OCI-M2 (cell line): ENCODE results near the gene MARCHF2.
A peak's percentile ranks its signal among the peaks of the same experiment; 100 is the strongest.

Experiments used
- DNase-seq: peaks from one replicate; lab custom pipeline; 2025; ENCODE audit not compliant: unreplicated experiment; lab: John Stamatoyannopoulos, UW

MARCHF2 gene

DNA sequence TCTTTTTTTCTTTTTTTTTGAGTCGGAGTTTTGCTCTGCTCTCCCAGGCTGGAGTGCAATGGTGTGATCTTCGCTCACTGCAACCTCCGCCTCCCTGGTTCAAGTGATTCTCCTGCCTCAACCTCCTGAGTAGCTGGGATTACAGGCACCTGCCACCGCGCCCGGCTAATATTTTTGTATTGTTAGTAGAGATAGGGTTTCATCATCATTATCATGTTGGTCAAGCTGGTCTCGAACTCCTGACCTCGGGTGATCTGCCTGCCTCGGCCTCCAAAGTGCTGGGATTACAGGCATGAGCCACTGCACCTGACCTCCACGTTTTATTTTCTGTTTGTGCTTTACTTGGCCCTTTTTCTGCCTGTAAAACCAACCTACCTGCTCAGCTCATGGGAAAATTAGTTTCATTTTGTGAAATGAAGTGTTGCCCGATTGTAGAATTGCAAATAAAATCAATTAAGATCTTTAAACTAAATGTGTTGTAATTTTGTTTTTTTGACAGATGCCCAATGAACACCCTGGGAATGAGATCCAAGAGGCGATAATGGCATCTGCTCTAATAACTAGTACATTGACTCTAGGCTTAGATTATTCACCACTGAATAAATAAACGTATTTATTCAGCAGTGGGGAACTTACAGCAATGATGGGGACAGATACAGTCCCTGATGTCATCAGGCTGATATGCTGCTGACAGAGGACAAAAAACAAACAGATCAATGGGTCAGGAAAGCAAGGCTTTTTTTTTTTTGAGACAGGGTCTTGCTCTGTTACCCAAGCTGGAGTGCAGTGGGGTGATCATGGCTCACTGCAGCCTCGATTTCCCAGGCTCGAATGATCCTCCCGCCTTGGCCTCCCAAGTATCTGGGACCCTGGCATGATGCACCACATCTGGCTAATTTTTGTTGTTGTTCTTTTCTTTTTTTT, 25.2 kb upstream of the MARCHF2 start:
- DNase-seq: no peak

DNA sequence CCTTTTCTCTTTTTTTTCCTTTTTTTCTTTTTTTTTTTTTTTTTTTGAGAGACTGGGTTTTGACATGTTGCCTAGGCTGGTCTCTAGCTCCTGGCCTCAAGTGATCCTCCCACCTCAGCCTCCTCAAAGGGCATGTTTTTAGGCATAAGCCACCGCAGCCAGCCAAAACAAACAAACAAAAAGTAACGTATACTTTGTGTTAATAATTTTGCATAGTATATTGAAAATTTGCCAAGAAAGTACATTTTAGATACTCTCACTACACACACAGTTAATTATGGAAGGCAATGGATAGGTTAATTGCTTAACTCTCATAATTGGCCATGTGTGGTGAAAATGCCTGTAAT, 24.5 kb upstream of the MARCHF2 start:
- no peak for DNase-seq

DNA sequence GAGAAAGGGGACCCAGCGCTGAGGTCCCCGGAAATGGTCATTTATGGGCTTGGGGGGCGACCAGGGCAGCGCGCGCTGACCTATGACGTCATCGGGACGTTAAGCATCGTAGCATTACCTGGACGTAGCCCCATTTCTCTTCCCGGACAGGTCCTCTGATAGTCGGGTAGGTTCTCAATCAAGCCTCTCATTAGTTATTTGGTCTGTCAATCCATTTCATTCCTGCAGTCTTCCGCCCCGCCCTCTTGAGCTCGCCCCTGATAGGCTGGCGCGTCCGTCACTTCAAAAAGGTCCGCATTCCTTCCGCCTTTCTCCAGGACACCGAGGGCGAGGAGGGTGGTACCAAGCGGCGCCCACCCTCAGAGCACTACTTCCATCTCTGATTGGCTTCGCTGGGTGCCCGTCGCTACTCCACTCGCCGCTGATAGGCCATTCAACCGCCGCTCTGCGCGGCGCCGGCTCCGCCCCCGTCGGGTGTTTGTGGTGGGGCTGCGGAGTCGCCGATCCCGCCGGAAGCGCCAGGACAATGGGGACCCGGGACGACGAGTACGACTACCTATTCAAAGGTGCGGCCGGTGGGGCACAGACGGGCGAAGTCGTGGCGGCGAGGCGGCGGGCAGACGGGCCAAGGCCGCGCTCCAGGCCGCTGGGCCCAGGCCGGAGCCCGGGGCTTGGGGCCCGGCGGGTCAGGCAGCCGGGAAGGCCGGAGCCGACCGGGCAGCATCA, 23.1 kb upstream of the MARCHF2 start, which contains the start of gene RAB11B:
Gene RAB11B, plus strand, starts transcription at position 470 of the 726 bp plus-strand sequence. Its CDS starts 57 bp downstream, at position 527.
- peak; percentile 86 for DNase-seq

DNA sequence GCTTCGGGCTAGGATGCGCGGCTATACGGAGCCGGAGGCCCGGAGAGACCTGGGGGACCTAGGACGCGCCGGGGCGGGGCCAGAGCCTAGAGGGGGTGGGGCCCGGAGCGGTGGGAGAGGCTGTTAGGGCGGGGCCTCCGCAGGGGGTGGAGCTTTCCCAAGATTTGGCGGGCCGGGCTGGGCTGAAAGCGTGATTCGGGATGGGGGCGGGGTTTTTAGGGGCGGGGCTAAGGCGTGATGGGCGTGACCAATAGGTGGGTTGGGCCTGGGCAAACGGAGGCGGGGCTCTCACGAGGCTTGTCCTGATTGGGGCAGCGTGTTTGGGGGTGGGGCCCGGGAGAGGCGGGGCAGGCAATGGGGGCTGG, 22.5 kb upstream of the MARCHF2 start:
- peak; percentile 76 for DNase-seq

DNA sequence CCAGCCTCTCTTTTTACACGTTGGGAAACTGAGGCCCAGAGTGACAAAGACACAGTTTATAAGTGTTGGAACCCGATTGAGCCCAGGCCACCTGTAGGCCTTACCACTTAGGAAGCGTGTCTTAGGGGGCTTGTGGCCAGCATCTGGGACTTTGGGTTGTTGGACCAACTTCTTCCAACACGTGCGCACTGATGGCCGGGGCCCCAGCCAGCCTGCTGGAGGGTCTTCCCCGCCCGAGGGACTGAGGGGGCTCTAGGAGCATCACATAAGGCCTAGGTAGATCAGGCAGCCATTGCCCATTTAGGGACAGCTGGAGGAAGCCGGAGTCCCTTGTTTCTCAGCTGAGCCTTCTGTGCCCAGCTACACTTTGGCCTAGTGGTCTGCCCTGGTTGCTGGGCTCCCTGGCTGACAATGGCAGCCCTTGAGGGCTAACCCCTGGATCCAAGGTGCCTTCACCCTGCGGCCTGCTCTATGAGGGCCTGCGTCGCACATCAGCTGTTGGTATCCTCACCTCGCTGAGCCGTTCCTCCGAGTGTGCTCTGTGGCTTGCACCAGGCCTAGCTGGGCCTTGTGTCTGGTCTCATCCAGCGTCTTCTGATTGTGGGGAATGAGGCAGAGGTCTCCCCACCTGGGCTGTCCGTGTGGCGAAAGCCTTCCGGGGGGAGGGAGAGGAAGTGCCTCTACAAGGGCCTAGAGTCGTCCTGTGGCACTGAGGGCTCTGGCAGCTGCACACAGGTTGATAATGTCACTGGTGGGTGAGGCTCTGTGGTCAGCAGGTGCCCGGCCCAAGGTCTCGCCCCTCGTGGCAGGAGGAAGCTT, 21.7 kb upstream of the MARCHF2 start:
- no peak for DNase-seq

DNA sequence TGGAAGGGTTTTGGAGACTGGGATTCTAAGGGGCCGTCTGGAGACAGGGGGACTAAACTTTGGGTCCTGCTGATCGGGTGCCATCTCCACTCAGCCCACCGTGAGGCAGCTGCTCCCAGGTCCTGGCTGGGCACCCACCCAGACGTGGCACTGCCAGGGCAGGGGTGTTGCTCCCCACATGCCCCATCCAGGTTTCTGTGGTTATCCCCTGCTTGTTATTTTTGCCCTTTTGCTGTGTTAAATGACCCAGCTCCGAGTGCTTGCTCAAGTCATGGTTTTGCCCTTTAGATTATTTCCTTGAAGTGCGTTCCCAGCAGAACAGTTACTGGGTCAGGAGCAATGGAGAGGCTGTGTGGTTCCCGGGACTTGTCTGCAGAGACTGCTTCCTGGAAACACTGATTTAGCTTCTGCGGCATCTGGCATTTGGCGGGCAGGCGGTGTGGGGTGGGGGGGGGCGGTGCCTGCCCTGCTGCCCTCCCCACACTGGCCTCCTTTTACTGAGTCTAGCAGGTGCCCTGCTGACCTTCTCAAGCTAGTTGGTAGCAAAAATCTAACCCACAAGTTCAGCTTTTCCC, 21.0 kb upstream of the MARCHF2 start:
- no peak for DNase-seq

DNA sequence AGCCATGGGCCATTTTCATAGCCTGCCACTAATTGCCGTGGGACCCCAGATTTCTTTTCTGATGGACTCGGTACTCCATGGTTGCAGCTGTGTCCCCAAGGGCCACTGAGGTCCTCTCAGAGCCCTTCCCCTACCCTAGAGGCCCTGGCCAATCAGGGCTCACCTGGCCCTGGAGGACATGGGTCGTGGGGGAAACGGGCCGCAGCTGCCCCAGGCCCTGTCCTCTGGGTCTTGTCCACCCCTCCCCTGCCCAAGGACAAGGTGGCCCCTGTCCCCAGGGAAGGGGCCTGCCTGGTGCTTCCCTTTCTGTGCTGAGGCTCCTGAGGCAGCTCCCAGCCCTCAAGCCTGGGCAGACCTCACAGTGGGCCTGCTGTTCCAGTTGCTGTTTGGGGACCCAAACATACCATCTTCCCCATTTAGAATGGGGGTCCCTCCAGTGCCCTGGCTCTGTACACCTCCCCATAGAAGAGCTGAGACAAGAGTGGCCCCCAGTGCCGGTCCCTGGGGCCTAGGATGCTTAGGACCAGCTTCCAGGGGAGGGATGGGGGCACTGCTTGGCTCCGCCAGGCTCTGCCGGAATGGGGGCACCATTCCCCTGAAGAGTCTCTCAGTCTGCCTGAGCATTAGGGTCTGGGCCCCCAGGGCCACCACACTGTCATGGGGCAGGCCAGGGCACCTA, 19.8 kb upstream of the MARCHF2 start:
- DNase-seq: no peak

DNA sequence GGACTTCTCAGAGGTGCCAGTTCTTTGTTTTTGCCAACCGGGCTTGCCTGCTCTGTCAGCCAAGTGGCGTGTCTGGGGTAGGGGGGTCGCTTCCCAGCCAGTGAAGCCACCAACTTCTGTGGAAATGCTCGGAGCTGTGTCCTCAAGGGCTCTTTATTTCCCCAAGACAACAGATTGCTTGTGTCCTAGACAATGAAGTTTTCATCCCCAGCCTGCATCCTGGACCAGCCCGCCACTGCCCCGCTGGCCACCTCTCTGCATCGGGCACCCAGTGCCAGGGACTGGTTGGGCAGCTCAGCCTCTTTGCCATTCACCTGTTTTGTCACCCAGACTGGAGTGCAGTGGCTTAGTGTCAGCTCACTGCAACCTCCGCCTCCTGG, 19.2 kb upstream of the MARCHF2 start:
- DNase-seq: no peak

DNA sequence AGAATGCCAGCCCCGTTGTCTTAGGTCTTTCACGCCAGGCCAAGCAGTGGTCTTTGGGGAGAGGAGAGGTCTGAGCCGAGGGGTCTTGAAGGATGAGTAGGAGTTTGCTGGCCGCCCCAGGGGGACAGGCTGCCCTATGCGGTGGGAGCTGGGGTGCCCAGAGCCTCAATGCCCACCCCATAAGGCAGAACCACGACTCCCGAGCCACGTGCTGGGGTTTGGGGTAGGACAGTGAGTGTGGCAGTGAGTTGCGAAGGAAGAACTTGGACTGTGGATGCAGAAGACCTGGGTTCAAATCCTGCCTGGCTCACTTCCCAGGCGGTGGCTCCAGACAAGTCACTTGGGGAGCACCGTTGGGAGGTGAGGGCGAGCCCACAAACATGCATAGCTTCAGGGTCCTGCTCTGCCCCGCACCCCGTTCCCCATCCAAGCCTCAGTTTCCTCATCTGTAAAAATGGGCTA, 17.5 kb upstream of the MARCHF2 start:
- no peak for DNase-seq

DNA sequence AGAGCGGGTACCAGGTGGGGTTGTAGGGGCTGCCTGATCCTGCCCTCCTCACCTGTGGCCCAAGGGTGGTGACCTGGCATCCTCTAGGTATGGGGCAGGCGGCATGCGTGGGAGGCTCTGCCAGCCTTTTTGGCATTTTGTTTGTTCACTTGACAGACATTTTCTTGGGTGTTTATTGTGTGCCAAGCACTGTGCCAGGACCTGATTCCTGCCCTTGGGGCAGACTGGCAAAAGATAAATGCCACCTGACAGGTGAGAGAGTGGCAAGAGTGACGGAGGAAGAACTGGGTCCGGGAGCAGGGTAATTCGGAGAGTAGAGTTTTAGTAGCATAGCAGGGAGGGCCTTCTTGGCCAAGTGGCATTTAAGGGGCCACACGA, 16.9 kb upstream of the MARCHF2 start:
- DNase-seq: no peak

DNA sequence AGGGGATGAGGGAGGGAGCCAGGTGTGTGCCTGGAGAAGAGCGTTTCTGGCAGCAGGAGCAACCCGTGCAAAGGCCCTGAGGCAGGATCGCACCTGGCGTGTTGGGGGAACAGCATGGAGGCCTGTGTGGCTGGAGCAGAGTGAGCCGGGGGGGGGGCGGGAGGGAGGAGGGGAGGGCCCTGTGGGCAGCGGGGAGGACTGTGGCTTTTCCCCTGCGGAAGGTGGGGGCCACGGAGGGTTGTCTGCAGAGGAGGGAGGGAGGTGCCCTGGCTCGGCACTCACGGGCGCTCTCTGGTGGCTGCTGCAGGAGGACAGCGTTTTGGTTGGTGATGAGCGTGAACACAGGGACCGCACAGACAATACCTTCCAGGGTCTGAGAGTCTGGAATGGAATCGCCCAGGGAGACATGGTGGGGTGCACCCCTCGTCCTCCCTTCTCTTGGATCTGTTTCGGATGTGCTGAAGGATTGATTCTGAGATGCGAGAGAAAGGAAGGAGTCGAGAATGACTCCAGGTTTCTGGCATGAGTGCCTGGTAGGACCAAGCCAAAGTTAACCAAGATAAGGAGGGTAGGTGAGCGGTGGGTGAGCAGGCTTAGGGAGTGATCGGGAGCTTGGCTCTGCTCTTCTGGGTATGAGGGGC, 16.4 kb upstream of the MARCHF2 start:
- DNase-seq: no peak

DNA sequence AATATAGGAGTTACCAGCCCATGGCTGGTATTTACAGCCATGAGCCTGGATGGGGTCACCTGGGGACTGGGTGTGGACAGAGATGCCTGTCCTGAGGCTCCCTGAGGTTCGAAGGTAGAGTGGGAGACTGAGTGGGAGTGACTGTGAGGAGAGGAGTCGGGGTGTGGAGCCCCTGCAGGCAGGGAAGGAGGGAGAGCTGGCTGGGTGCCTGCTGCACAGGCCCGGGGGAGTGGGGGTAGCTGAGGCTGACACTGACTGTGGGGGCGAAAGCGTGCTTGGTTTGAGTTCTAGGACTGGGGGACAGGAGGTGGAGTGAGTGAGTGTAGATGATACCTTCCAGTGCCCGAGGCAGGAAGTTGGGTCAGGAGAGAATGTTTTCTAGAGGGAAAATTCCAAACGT, 15.8 kb upstream of the MARCHF2 start:
- DNase-seq: no peak

DNA sequence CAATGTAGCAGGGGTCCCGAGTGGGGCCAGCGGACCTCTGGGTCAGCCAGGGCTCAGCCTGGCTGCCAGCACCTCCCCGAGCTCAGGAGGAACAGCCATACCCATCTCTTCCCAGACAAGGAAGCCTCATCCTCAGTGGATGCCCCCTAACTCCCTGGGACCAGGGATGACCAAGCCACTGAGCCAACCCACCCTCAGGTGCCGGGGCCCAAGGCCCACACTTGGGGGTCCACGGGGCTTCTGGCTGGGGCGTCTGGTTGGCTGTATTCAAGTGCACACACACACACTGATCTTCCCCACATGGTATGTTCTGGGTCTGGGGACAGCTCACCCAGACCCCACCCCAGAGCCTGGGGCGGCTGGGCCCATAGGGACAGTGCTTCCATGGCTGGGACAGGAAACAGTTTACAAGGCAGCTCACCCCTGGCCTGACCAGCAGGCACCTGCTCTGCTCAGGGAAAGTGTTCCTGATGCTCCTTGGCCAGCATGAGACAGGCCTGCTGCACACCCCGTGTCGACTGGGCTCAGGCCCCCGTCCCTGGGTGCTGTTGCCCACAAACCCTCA, 15.3 kb upstream of the MARCHF2 start:
- no peak for DNase-seq

DNA sequence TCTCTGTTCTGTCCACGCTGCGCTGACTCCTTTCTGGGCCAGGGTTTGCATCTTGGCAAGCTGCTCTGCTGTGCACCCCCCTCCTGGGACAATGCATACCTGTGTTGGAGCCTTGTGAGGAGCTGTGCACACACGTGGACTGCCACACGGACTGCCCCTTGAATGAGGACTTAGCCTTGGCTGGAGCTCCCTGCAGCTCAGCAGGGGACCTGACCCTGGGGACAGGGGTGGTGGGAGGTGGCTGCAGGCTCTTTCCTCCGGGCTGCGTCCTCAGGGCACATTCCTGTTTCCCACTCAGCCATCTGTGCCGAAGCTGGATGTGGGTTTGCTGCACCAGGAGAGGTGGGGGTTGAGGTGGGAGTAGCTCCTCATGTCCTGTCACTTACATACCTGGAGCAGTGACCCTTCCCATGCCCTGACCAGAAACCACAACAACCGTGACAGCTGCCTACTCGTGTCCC, 14.8 kb upstream of the MARCHF2 start:
- DNase-seq: no peak

DNA sequence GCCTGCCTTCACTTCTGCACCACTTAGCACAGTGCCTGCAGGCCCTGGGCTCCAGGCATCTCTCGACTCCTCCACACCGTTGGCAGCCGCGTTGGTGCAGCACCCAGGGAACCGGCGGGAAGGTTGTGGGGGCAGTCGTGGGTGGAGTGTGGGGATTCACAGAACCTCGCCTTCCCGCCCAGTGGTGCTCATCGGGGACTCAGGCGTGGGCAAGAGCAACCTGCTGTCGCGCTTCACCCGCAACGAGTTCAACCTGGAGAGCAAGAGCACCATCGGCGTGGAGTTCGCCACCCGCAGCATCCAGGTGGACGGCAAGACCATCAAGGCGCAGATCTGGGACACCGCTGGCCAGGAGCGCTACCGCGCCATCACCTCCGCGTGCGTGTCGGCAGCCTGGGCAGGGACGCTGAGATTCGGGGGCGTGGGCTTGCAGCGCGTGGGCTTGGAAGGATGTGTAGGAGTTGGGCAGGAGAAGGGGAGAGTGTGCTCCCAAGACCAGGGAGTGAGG, 13.4 kb upstream of the MARCHF2 start:
- no peak for DNase-seq

DNA sequence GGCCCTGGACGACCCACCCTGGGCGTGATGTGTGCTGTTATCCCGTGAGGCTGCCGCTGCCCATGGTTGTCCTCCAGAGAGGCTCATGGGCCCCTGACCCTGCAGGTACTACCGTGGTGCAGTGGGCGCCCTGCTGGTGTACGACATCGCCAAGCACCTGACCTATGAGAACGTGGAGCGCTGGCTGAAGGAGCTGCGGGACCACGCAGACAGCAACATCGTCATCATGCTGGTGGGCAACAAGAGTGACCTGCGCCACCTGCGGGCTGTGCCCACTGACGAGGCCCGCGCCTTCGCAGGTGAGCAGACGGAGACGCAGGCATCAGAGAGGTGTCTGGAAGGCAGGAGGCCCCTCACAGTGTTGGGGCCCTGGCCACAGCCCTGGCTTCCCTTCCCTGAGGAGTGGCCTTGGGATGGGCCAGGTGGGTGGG, 11.1 kb upstream of the MARCHF2 start:
- no peak for DNase-seq

DNA sequence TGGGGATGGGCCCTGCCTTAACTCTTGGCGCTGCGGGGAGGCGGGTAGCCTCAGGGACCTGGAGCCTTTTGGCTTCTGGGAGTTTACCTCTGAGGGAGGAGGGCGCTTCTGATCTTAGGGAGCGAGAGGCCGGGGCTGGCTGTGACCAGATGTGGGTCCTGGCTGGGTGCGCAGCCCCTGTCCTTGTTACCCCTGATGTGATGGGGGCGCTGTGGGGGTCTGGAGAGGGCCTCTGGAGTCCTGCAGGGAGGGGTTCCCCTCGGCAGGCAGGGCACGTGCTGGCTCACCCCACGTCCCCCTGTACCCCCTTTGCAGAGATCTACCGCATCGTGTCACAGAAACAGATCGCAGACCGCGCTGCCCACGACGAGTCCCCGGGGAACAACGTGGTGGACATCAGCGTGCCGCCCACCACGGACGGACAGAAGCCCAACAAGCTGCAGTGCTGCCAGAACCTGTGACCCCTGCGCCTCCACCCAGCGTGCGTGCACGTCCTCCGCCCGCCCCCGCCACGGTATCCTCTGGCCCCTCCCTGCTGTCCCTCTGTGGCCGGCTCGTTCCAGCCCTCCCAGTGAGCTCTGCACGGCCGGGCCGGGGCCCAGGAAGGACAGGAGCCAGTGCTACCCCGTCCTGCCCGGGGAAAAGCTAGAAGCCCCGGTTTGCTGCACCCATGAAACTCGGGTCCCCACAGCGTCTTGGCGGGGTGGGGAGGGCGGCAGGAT, 9.8 kb upstream of the MARCHF2 start:
- DNase-seq: no peak

DNA sequence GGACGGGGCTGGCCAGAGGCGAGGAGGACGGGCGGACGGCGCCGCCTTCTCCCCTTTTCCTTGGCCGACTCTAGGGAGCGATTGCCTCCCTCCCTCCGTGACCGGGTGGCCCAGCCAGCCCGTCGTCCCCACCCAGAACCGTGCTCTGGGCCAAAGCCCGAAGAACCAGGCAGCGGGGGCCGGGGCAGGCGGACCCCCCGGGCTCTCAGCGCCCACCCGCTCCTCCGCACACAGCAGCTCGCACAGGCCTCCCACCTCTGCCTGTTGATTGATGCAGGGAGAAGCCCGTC, 9.3 kb upstream of the MARCHF2 start:
- no peak for DNase-seq
